T-helper 9 cell (primary cell): Measurements from ENCODE around the gene AAK1.
"Not testable (repeated sequence)": the region's sequence is repeated elsewhere in the genome, so short reads cannot be mapped to it uniquely, and the experiment has no call there.

Experiments used
- DNase-seq: peaks from one replicate; pipeline ENCODE4 v3.0.0-alpha.2; 2020

The AAK1 gene

GRCh38 chr2:69623236-69623635 lies 20.3 kb downstream of the AAK1 start:
- DNase-seq = no peak

GRCh38 chr2:69622805-69623204 lies 20.7 kb downstream of the AAK1 start:
- DNase-seq = not testable (repeated sequence)

GRCh38 chr2:69622017-69622540 lies 21.5 kb downstream of the AAK1 start:
- DNase-seq = not testable (repeated sequence)

GRCh38 chr2:69621440-69621839 lies 22.1 kb downstream of the AAK1 start:
- no peak for DNase-seq

GRCh38 chr2:69620870-69621269 lies 22.7 kb downstream of the AAK1 start:
- no peak for DNase-seq

- DNase-seq = no peak
Measured at GRCh38 chr2:69619725-69620124, 23.8 kb downstream of the AAK1 start.

- no peak for DNase-seq
Measured at GRCh38 chr2:69618362-69618761, 25.2 kb downstream of the AAK1 start.

- no peak for DNase-seq
Measured at GRCh38 chr2:69617744-69618143, 25.8 kb downstream of the AAK1 start.

- DNase-seq = peak; percentile 26
Measured at GRCh38 chr2:69616755-69617154, 26.8 kb downstream of the AAK1 start.

GRCh38 chr2:69615969-69616368 lies 27.6 kb downstream of the AAK1 start:
- DNase-seq = no peak

- no peak for DNase-seq
Measured at GRCh38 chr2:69615078-69615625, 28.4 kb downstream of the AAK1 start.

GRCh38 chr2:69612707-69613106 lies 30.8 kb downstream of the AAK1 start:
- DNase-seq = no peak

- no peak for DNase-seq
Measured at GRCh38 chr2:69612200-69612599, 31.3 kb downstream of the AAK1 start.

- DNase-seq = no peak
Measured at GRCh38 chr2:69608109-69608508, 35.4 kb downstream of the AAK1 start.

- DNase-seq = not testable (repeated sequence)
Measured at GRCh38 chr2:69606771-69607170, 36.8 kb downstream of the AAK1 start.

- no peak for DNase-seq
Measured at GRCh38 chr2:69605284-69605683, 38.3 kb downstream of the AAK1 start.

GRCh38 chr2:69604836-69605235 lies 38.7 kb downstream of the AAK1 start:
- no peak for DNase-seq

GRCh38 chr2:69604026-69604678 lies 39.4 kb downstream of the AAK1 start:
- no peak for DNase-seq

- DNase-seq = no peak
Measured at GRCh38 chr2:69603146-69603743, 40.3 kb downstream of the AAK1 start.

GRCh38 chr2:69601179-69601612 lies 42.3 kb downstream of the AAK1 start:
- DNase-seq = no peak

- no peak for DNase-seq
Measured at GRCh38 chr2:69600425-69600824, 43.1 kb downstream of the AAK1 start.

- DNase-seq = no peak
Measured at GRCh38 chr2:69597843-69598610, 45.5 kb downstream of the AAK1 start.

- no peak for DNase-seq
Measured at GRCh38 chr2:69597105-69597504, 46.4 kb downstream of the AAK1 start.
